HepG2 (cell line): ENCODE data around the gene C1QTNF3. TPM values are rescaled to one million over a fixed set of nuclear protein-coding genes. Genes with fewer than 3 reads are reported as not detected.

Source experiments
- ATAC-seq: fragments of 200-7000 bp; cut with Tn5 transposase; 3 replicates; pipeline ENCODE4 v1.9.1; 2020; ENCODE audit warnings: mild to moderate bottlenecking, moderate library complexity
- BruUV-seq: library from RNA; stranded (reverse); fragments of 400-500 nt; replicated peaks from 2 replicates; lab custom pipeline; 2021; lab: Mats Ljungman, UMichigan
- CTCF ChIA-PET: fragments of 300-600 bp; formaldehyde crosslinking; extraction: SDS; loops from one replicate; lab custom pipeline; 2021; ENCODE audit warnings: low total read pairs, inconsistent platforms, low intra/inter-chr PET ratio; lab: Yijun Ruan, JAX
- POLR2A ChIA-PET: fragments of 350-600 bp; sonication (Branson Sonifier 250); formaldehyde crosslinking; loops from one replicate; lab custom pipeline; 2020; ENCODE audit warnings: antibody characterized with exemption, inconsistent platforms; lab: Yijun Ruan, JAX
- DNase-seq: peaks from one replicate; pipeline ENCODE4 v3.0.0-alpha.2; 2015; ENCODE audit warnings: low spot score
- FAIRE-seq: peaks from 3 replicates; lab custom pipeline; 2011; peaks lifted over from hg19 to GRCh38; lab: Jason Lieb, UNC
- H2AFZ ChIP-seq: one replicate; pipeline ENCODE4 v1.6.1; 2011; ENCODE audit warnings: low read length, inconsistent platforms
- H3K27ac ChIP-seq: fragments of 300-600 bp; 3 replicates; pipeline ENCODE4 v1.8.0; 2011; ENCODE audit warnings: mixed run types, mild to moderate bottlenecking, mixed read lengths, low read length, inconsistent platforms; ENCODE audit not compliant: insufficient read depth; ENCODE audit errors: extremely low read length
- H3K27me3 ChIP-seq, 2 experiments: fragments of 200-600 bp in 1 of 2; 2 replicates in 1 of 2; 3 replicates in 1 of 2; pipeline versions ENCODE4 v1.6.0 to v1.8.0; 2011; ENCODE audit warnings: low read length in 2 of 2, mild to moderate bottlenecking in 2 of 2, moderate library complexity in 2 of 2, inconsistent platforms in 1 of 2; ENCODE audit not compliant: insufficient read depth in 2 of 2, control insufficient read depth in 1 of 2
- H3K36me3 ChIP-seq, 2 experiments: fragments of 200-600 bp in 1 of 2; replicated peaks in 1 of 2; 2 replicates in 1 of 2; 3 replicates in 1 of 2; pipeline versions ENCODE4 v1.5.1 to v1.8.0; 2011; ENCODE audit warnings: low read length in 2 of 2, inconsistent platforms in 1 of 2; ENCODE audit not compliant: insufficient read depth in 2 of 2, control insufficient read depth in 1 of 2
- H3K4me1 ChIP-seq: 2 replicates; pipeline ENCODE4 v1.5.1; 2012; ENCODE audit warnings: low read length, inconsistent platforms; ENCODE audit not compliant: insufficient read depth
- H3K4me2 ChIP-seq: 2 replicates; pipeline ENCODE4 v1.6.0; 2011; ENCODE audit warnings: low read depth, low read length, inconsistent platforms
- H3K4me3 ChIP-seq, 3 experiments: fragments of 200-600 bp in 1 of 3; sonication (generic), shearing (Covaris generic) in 1 of 3; replicated peaks in 1 of 3; 2 replicates each; pipeline ENCODE4 v1.5.1; 2011 to 2016; ENCODE audit warnings: low read length in 3 of 3, inconsistent platforms in 2 of 3, low read depth in 2 of 3, mild to moderate bottlenecking in 2 of 3, control low read depth in 1 of 3, mixed read lengths in 1 of 3; ENCODE audit not compliant: insufficient read depth in 1 of 3
- H3K79me2 ChIP-seq: one replicate; pipeline ENCODE4 v1.6.1; 2011; ENCODE audit warnings: low read length, inconsistent platforms; ENCODE audit not compliant: insufficient read depth
- H3K9ac ChIP-seq: 2 replicates; pipeline ENCODE4 v1.6.0; 2011; ENCODE audit warnings: mild to moderate bottlenecking, low read depth, low read length, inconsistent platforms; ENCODE audit not compliant: insufficient read depth
- H3K9me3 ChIP-seq: 2 replicates; pipeline ENCODE4 v1.5.1; 2012; ENCODE audit warnings: mild to moderate bottlenecking, low read length
- H4K20me1 ChIP-seq: 2 replicates; pipeline ENCODE4 v1.6.0; 2011; ENCODE audit warnings: inconsistent platforms, mild to moderate bottlenecking, low read length, moderate library complexity; ENCODE audit not compliant: insufficient read depth
- NR3C1 ChIP-seq: sonication (generic); formaldehyde crosslinking; IDR thresholded peaks from 2 replicates; pipeline ENCODE4 v1.4.0; 2020; ENCODE audit warnings: missing genetic modification reagents
- TARDBP ChIP-seq: sonication (generic); formaldehyde crosslinking; IDR thresholded peaks from 2 replicates; pipeline ENCODE4 v1.8.0; 2022; ENCODE audit warnings: mild to moderate bottlenecking, missing genetic modification reagents
- TFDP2 ChIP-seq: sonication (generic); formaldehyde crosslinking; IDR thresholded peaks from 2 replicates; pipeline ENCODE4 v1.4.0; 2020; ENCODE audit warnings: missing genetic modification reagents
- ZFP36L2 ChIP-seq: sonication (generic); formaldehyde crosslinking; IDR thresholded peaks from 2 replicates; pipeline ENCODE4 v1.4.0; 2020; ENCODE audit warnings: missing genetic modification reagents
- ZNF274 ChIP-seq: sonication (generic); formaldehyde crosslinking; IDR thresholded peaks from 2 replicates; pipeline ENCODE4 v1.5.1; 2020; ENCODE audit warnings: mild to moderate bottlenecking, missing genetic modification reagents
- ZNF34 ChIP-seq: sonication (generic); formaldehyde crosslinking; IDR thresholded peaks from 2 replicates; pipeline ENCODE4 v1.4.0; 2020; ENCODE audit warnings: mild to moderate bottlenecking, missing genetic modification reagents, borderline replicate concordance
- WGBS: methylation state at CpG from one replicate; pipeline ENCODE4 v1.1.6; 2017; ENCODE audit warnings: low lambda C conversion rate; 5-methylcytosine and 5-hydroxymethylcytosine counted together
- in situ Hi-C: cut with HindIII; loops from 2 replicates; pipeline ENCODE4 v1.10.0; 2017; ENCODE audit warnings: low pct_unique_long_range_greater_than_20kb; ENCODE audit not compliant: extremely low pct_ligation_motif_present
- intact Hi-C: fragments of 100-400 bp; cut with micrococcal nuclease; formaldehyde crosslinking; loops from one replicate; pipeline ENCODE4 v1.10.0; 2022; ENCODE audit not compliant: unreplicated experiment
- polyA plus RNA-seq, 8 experiments: library from polyadenylated mRNA; depleted of rRNA in 3 of 8; stranded (reverse) in 7 of 8; unstranded in 1 of 8; fragments of >200 nt; fragmentation: Illumina TruSeq in 4 of 8; extraction: Trizol in 4 of 8; gene quantifications; 2 replicates each; pipeline versions ENCODE4 v1.2.1 to v1.2.3, GENCODE V29; 2011 to 2016; ENCODE audit warnings: low read depth in 4 of 8, missing spikeins in 1 of 8, mixed read lengths in 1 of 8; ENCODE audit not compliant: insufficient read depth in 1 of 8
- total RNA-seq, 5 experiments: library from RNA; depleted of rRNA; stranded (reverse); fragments of >200 nt; fragmentation: Illumina TruSeq; extraction: Trizol; gene quantifications; 2 replicates each; pipeline ENCODE4 v1.2.3, GENCODE V29; 2016; ENCODE audit warnings: low read depth in 1 of 5
- TF ChIP-seq, protein P1 (sequence below): sonication (generic); formaldehyde crosslinking; IDR thresholded peaks from 2 replicates; pipeline ENCODE4; 2020; ENCODE audit warnings: missing genetic modification reagents, mild to moderate bottlenecking, borderline replicate concordance
- TF ChIP-seq, protein P2 (sequence below): fragments of 450-650 bp; IDR thresholded peaks from 2 replicates; pipeline ENCODE4 v1.6.1; 2017; ENCODE audit warnings: mild to moderate bottlenecking

The C1QTNF3 gene
- total and polyA plus RNA-seq, 2 of the 13 experiments (the other 11 are each of a cell fraction or from before 2014, with no cell fraction given): 3.3 to 10.8 TPM

DNA sequence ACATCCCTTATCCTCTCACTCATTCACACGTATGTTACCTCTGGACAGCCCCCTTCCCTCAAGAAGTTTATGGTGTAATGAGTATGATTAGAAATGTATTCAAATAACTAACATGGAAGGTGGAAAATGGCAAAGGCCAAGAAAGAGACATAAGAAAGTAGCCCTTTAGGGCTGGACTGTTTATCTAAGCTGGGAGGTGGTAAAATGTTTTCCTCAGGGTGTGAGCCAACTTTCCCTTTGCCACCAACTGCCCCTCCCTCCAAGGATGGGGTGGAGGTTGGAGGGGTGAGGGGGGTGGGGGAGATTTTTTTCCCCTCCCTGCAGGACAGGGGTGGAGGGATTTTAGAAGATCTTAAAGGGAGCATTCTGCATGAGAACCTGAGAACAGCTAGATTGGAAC lies 66.7 kb downstream of the C1QTNF3 start:
- H2AFZ ChIP-seq: no peak overlapping the region
- H4K20me1 ChIP-seq: no peaks in the 10 kb centered on the region
- H3K9me3 ChIP-seq: no peaks in the 10 kb centered on the region
- 48% methylated on average over 1 of the region's 1 CpG for WGBS
- in situ Hi-C loops (loop anchor here (25.0 kb wide), 1 partner anchor 486 kb away; no protein-coding TSS in a partner anchor), intact Hi-C loops (no loop called here)
- no peak overlapping the region for H3K27ac ChIP-seq
- TF ChIP-seq TFDP2 (no peak), TARDBP (CRISPR knock-in tag) (no peak), ZFP36L2 (CRISPR knock-in tag) (no peak), NR3C1 (CRISPR knock-in tag) (no peak), ZNF274 (CRISPR knock-in tag) (no peak), ZNF34 (no peak)
- TF ChIP-seq, protein P1, sequence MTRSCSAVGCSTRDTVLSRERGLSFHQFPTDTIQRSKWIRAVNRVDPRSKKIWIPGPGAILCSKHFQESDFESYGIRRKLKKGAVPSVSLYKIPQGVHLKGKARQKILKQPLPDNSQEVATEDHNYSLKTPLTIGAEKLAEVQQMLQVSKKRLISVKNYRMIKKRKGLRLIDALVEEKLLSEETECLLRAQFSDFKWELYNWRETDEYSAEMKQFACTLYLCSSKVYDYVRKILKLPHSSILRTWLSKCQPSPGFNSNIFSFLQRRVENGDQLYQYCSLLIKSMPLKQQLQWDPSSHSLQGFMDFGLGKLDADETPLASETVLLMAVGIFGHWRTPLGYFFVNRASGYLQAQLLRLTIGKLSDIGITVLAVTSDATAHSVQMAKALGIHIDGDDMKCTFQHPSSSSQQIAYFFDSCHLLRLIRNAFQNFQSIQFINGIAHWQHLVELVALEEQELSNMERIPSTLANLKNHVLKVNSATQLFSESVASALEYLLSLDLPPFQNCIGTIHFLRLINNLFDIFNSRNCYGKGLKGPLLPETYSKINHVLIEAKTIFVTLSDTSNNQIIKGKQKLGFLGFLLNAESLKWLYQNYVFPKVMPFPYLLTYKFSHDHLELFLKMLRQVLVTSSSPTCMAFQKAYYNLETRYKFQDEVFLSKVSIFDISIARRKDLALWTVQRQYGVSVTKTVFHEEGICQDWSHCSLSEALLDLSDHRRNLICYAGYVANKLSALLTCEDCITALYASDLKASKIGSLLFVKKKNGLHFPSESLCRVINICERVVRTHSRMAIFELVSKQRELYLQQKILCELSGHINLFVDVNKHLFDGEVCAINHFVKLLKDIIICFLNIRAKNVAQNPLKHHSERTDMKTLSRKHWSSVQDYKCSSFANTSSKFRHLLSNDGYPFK (CRISPR knock-in tag): no peak
- TF ChIP-seq, protein P2, sequence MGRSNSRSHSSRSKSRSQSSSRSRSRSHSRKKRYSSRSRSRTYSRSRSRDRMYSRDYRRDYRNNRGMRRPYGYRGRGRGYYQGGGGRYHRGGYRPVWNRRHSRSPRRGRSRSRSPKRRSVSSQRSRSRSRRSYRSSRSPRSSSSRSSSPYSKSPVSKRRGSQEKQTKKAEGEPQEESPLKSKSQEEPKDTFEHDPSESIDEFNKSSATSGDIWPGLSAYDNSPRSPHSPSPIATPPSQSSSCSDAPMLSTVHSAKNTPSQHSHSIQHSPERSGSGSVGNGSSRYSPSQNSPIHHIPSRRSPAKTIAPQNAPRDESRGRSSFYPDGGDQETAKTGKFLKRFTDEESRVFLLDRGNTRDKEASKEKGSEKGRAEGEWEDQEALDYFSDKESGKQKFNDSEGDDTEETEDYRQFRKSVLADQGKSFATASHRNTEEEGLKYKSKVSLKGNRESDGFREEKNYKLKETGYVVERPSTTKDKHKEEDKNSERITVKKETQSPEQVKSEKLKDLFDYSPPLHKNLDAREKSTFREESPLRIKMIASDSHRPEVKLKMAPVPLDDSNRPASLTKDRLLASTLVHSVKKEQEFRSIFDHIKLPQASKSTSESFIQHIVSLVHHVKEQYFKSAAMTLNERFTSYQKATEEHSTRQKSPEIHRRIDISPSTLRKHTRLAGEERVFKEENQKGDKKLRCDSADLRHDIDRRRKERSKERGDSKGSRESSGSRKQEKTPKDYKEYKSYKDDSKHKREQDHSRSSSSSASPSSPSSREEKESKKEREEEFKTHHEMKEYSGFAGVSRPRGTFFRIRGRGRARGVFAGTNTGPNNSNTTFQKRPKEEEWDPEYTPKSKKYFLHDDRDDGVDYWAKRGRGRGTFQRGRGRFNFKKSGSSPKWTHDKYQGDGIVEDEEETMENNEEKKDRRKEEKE: no peak
- BruUV-seq: no TSS peak
- no peak overlapping the region for H3K4me2 ChIP-seq
- FAIRE-seq: no peak
- no peaks in the 10 kb centered on the region; the same call in 1 of the 2 replicates for H3K4me1 ChIP-seq
- DNase-seq: no peak
- no peak for ATAC-seq
- H3K9ac ChIP-seq: no peak overlapping the region
- ChIA-PET CTCF (no interaction called here), POLR2A (no interaction called here)
- H3K4me3 ChIP-seq: no peak overlapping the region
- no peaks in the 10 kb centered on the region for H3K79me2 ChIP-seq
- H3K27me3 ChIP-seq: no peaks in the 10 kb centered on the region; a peak in 1 of 5 replicates
- H3K36me3 ChIP-seq: no peaks in the 10 kb centered on the region
